Naive thymus-derived CD8-positive, alpha-beta T cell (primary cell): Measurements from ENCODE around the gene INPPL1. TPM values are rescaled to one million over a fixed set of nuclear protein-coding genes. Genes with fewer than 3 reads are reported as not detected.

Experiments used
- ATAC-seq, 2 donors: fragments of 150-1000 bp; cut with Tn5 transposase in 1 of 2; sonication (Bioruptor Pico), chemical (Tn5 transposase) in 1 of 2; 1 replicate in 1 of 2; 2 replicates in 1 of 2; pipeline ENCODE4 v1.10.0; 2021; ENCODE audit warnings: mild to moderate bottlenecking in 2 of 2, moderate library complexity in 2 of 2
- POLR2A ChIA-PET: fragments of 350-600 bp; sonication (Branson Sonifier 250); formaldehyde crosslinking; loops from one replicate; lab custom pipeline; 2021; ENCODE audit warnings: antibody characterized with exemption; lab: Charles Lee
- DNase-seq, 10 donors: peaks; one replicate each; pipeline versions ENCODE4 v3.0.0 to v3.0.0-alpha.2; 2020 to 2022
- H3K27ac Mint-ChIP-seq, 10 donors: one replicate each; pipeline ENCODE4 v1.8.0; 2020 to 2022; ENCODE audit warnings: mild to moderate bottlenecking in 10 of 10, mixed read lengths in 10 of 10, moderate library complexity in 4 of 10, inconsistent platforms in 1 of 10
- H3K27me3 Mint-ChIP-seq, 5 donors: one replicate each; pipeline ENCODE4 v1.8.0; 2021 to 2022; ENCODE audit warnings: mixed read lengths in 5 of 5
- H3K36me3 Mint-ChIP-seq, 3 donors: one replicate each; pipeline ENCODE4 v1.8.0; 2020 to 2022; ENCODE audit warnings: mixed read lengths in 3 of 3, mild to moderate bottlenecking in 2 of 3, inconsistent platforms in 1 of 3
- H3K4me1 Mint-ChIP-seq, 4 donors: one replicate each; pipeline ENCODE4 v1.8.0; 2021 to 2022; ENCODE audit warnings: mixed read lengths in 4 of 4
- H3K4me3 Mint-ChIP-seq, 10 donors: one replicate each; pipeline ENCODE4 v1.8.0; 2020 to 2022; ENCODE audit warnings: mild to moderate bottlenecking in 10 of 10, mixed read lengths in 10 of 10, moderate library complexity in 6 of 10, inconsistent platforms in 1 of 10
- H3K9me3 Mint-ChIP-seq, 9 donors: one replicate each; pipeline ENCODE4 v1.8.0; 2020 to 2022; ENCODE audit warnings: mixed read lengths in 9 of 9, mild to moderate bottlenecking in 3 of 9, inconsistent platforms in 1 of 9, moderate library complexity in 1 of 9
- polyA plus RNA-seq, 3 donors: library from polyadenylated mRNA; unstranded; fragments of 300-500 nt; fragmentation: Illumina TruSeq; gene quantifications; one replicate each; pipeline ENCODE4 v1.2.3, GENCODE V29; 2021
- total RNA-seq, 8 experiments: library from RNA in 2 of 8; stranded (reverse) in 2 of 8; gene quantifications; one replicate each; pipeline ENCODE4 v1.2.3 and lab custom pipeline; 2021 to 2026

INPPL1 gene
- total and polyA plus RNA-seq, 5 experiments from 2014 or later: 6.0 to 162 (median 8.6) TPM

DNA sequence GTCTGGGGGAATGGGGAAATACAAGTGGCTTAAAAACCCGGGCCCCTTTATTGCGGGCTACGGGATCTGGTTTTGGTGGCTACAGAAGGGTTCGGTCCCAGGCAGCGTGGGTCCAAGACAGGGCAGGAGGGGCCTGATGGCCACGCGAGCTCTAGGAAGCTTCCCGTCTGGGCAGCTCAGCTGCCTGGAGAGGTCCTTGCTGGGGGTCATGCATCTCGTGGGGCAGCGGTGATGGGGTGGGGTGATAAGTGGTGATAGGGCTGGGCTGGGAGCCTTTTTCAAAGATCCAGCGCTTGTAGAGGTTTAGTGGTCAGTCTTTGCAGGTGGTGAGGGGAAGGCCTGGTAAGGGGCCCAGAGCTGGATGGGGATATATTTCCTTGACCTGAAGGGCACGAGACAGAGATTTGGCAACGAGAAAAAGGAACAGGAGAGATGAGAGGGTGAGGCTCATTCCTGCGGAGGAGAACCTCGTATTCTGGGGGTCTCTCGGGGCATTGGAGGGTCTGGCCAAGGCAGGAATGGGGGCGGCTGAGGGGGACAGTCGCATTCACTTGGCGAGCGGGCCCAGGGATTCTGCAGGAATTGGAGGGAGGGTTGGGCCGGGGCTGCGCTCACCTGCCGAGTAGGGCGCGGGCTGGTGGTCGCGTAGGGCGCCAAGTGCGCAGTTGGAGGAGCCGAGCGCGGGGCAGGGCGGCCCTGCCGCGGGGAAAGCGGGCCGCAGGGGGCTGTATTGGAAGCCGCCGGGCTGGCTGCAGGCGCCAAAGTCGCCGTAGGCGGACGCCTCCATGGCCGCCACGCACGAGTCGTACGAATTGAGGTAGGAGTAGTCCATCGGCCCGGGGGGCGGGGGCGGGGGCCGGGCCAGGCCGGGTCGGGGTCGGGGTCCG lies 18.8 kb downstream of the INPPL1 start:
- H3K36me3 Mint-ChIP-seq: peaks cover 0 to 9% (median 1%) of the 10 kb centered on the region in 3 donors
- no peak overlapping the region for H3K27ac Mint-ChIP-seq
- POLR2A ChIA-PET: no interaction called here
- peaks cover 30 to 48% (median 44%) of the 10 kb centered on the region in 5 donors for H3K27me3 Mint-ChIP-seq
- ATAC-seq (no peak), DNase-seq (no peak)
- H3K4me1 Mint-ChIP-seq: peaks cover 28 to 40% (median 34%) of the 10 kb centered on the region in 4 donors
- peak overlapping the region in 9 of 10 donors; percentile 6 to 74 (median 58) for H3K4me3 Mint-ChIP-seq
- peaks cover 0 to 7% (median 0%) of the 10 kb centered on the region in 9 donors for H3K9me3 Mint-ChIP-seq

DNA sequence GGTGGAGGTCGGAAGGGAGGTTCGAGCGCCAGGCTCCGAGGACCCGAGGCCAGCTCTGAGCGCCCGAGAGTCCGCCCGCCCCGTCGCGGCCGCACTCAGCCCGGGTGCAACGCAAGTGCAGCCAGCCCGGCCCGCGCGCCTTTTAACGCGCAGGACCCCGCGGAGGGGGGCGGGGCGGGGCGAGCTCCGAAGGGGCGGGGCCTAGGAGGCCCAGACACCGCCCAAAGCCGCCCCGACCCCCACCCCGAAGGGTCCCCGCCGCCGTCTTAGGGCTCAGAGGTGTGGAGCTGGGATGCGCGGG lies 19.4 kb downstream of the INPPL1 start, which contains the start of gene PHOX2A:
PHOX2A (minus strand) TSS at position 117 of the 301 bp plus-strand sequence. CDS start 172 bp downstream, outside the sequence.
- Mint-ChIP-seq H3K9me3 (peaks cover 0 to 7% (median 0%) of the 10 kb centered on the region in 9 donors), H3K4me3 (peak within 1 kb of the TSS; percentile 6 to 81 (median 59)), H3K36me3 (peaks cover 0 to 9% (median 1%) of the 10 kb centered on the region in 3 donors), H3K27ac (peak within 1 kb of the TSS in 1 of 10 donors; percentile 71), H3K27me3 (peaks cover 30 to 52% (median 44%) of the 10 kb centered on the region in 5 donors), H3K4me1 (peaks cover 28 to 37% (median 31%) of the 10 kb centered on the region in 4 donors)
- ATAC-seq (peak in 1 of 2 donors; percentile 24), DNase-seq (no peak)
- POLR2A ChIA-PET: no interaction called here

DNA sequence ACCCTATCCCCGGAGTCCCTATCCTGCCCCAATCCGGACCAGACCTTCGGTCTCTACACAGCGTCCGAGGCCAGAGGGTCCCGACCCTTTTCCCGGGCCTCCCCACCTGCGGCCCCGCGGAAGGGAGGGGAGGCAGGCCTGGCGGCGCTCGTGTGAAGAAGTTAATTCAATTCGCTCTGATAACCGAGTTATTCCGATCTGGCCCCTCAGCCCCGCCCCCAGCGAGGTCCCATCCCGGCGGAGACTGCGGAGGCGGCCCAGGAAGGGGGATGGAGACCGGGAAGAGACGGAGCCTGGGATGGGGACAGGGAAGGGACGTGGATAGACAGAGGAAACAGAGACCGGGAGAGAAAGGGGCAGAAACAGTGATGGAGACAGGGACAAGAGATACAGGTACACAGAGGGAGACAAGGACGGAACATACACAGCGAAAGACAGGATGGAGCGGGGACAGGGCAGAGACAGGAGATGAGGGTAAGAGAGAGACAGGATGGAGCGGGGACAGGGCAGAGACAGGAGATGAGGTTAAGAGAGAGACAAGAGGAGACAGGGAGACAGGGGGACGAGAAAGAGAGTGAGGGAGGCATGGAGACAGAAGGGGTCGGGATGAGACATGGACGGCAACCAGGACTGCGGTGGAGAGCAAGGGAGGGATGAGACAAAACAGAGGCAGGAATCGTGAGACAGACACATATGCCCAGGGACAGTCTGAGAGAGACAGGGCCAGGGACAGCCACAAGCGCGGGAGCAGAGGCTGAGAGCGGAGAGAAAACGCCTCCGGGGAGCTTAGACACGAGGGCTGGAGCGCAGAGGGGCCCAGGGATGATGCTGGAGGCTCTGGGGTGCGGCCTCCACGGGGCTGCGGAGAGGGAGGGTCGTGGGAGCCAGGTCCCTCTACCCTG lies 20.0 kb downstream of the INPPL1 start:
- peaks cover 26 to 31% (median 27%) of the 10 kb centered on the region in 4 donors for H3K4me1 Mint-ChIP-seq
- H3K4me3 Mint-ChIP-seq: peak overlapping the region in 9 of 10 donors; percentile 6 to 81 (median 26)
- H3K27me3 Mint-ChIP-seq: peaks cover 28 to 51% (median 42%) of the 10 kb centered on the region in 5 donors
- peaks cover 0 to 7% (median 0%) of the 10 kb centered on the region in 9 donors for H3K9me3 Mint-ChIP-seq
- peak overlapping the region in 1 of 10 donors; percentile 71 for H3K27ac Mint-ChIP-seq
- H3K36me3 Mint-ChIP-seq: peaks cover 0 to 7% (median 1%) of the 10 kb centered on the region in 3 donors
- POLR2A ChIA-PET: no interaction called here
- ATAC-seq: no peak
- DNase-seq: no peak

DNA sequence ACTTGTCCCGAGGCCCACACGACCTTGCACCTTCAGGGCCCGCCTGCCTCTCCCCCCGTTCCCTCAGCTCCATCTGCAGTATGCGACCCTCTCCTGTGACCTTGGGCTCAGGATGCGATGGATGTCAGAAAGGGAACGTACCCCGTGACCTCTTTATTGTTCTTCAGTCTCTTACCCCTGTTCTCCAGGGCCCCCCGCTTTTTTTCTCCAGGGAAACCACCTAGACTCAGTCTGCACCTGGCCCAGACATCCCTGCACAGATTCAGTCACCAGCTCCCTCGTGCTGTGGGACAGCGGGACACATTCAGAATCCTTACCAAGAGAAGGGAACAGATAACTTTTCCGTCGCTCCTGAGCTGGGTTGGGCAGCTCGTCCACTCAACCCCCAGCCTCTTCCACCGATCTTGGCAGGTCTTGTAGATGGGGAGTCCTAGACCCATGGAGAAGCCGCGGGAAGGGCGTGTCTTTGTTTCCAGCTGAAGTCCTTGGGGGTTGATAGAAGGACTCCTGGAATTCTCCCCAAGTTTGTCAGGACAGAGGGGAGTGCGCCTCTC lies 20.8 kb downstream of the INPPL1 start:
- DNase-seq (no peak), ATAC-seq (no peak)
- H3K27me3 Mint-ChIP-seq: peaks cover 27 to 54% (median 41%) of the 10 kb centered on the region in 5 donors
- peaks cover 0 to 7% (median 1%) of the 10 kb centered on the region in 3 donors for H3K36me3 Mint-ChIP-seq
- peaks cover 0 to 7% (median 0%) of the 10 kb centered on the region in 9 donors for H3K9me3 Mint-ChIP-seq
- no peak overlapping the region for H3K4me3 Mint-ChIP-seq
- peaks cover 24 to 27% (median 25%) of the 10 kb centered on the region in 4 donors for H3K4me1 Mint-ChIP-seq
- no peak overlapping the region for H3K27ac Mint-ChIP-seq
- POLR2A ChIA-PET: interaction anchor here (0.6 kb wide), 1 partner anchor 40 kb away, joined by 4 read pairs; no protein-coding TSS in a partner anchor

DNA sequence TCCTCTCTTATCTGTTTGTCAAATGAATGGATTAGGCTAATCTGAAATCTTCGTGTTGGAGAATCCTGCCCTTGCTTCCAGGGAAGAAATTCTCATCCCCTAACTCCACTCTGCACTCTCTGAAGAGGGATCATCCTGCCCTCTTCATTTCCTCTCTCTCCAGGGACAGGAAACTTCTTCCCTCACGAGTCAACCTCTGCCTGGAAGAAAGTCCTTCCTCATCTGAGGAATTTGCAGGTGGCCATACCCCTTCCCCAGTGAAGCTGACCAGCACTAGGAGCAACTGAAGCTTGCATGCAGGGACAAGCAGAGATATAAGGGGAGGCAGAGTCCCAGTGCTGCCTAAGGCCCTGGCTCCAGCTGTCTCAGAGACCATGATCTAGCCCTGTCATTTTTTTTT lies 23.0 kb downstream of the INPPL1 start:
- H3K9me3 Mint-ChIP-seq: peaks cover 0 to 7% (median 0%) of the 10 kb centered on the region in 9 donors
- H3K36me3 Mint-ChIP-seq: peaks cover 0 to 7% (median 1%) of the 10 kb centered on the region in 3 donors
- DNase-seq (no peak), ATAC-seq (no peak)
- no peak overlapping the region for H3K4me3 Mint-ChIP-seq
- H3K27ac Mint-ChIP-seq: no peak overlapping the region
- H3K27me3 Mint-ChIP-seq: peaks cover 13 to 43% (median 31%) of the 10 kb centered on the region in 5 donors
- H3K4me1 Mint-ChIP-seq: peaks cover 6 to 11% (median 10%) of the 10 kb centered on the region in 4 donors
- POLR2A ChIA-PET: no interaction called here

DNA sequence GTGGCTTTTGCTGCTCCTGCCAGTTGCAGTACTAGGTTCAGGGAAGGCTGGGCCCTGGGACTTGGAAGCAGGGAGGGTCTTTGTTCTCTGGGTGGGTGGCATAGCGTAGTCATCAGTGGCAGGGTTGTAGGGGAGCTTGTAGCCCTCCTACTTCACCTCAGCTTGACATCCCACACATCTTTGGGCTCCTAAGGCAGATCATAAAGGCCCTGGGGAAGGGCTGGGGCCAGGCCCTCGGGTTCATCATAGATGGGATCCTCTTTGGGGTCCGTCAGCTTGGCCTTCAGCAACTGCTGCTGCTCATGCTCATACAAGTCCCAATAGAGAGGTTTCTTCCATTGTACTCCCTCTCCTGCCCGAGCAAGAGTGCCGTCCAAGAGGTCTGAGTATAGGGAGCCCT lies 25.4 kb downstream of the INPPL1 start:
- no peak for DNase-seq
- Mint-ChIP-seq H3K36me3 (no peaks in the 10 kb centered on the region), H3K4me1 (no peaks in the 10 kb centered on the region), H3K4me3 (no peak overlapping the region), H3K27ac (no peak overlapping the region), H3K27me3 (peaks cover 2 to 28% (median 20%) of the 10 kb centered on the region in 5 donors), H3K9me3 (no peaks in the 10 kb centered on the region)
- POLR2A ChIA-PET: no interaction called here
- no peak for ATAC-seq

DNA sequence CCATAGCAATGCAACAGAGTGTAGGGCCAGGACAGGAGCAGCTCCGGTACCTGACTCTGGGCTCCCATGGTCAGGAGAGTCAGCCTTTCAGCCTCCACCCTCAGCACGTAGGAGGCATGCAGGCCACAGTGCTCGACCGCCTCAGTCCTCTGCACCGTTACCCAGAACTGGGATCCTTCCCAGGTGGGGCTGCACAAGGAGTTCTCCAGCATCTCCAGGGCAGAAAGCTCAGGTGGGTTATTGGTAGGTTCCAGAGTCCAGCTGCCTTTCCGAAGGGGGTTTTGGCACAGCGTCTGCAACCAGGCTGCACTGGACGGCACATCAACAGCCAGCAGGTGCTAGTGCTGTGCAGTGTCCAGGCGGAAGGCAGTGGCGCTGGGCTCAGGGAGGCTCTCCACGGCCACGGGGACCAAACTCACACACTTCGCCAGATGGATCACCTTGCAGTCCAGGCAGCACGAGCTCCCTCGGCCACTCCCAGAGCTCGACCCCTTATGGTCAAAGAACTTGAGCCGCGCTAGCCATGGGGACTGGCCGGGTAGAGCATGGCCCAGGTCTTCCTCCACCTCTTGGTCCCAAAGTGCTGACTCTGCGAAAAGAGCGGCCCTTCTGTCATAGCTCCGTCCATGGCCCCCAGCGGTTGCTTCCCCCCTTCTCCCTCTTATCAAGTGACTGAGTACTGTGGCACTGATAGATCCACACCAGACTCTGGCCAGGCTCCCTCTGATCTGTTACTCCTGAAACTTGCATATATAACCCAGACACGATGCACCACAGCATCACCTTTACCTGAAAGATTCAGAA lies 26.3 kb downstream of the INPPL1 start:
- Mint-ChIP-seq H3K27me3 (peaks cover 2 to 27% (median 20%) of the 10 kb centered on the region in 5 donors), H3K4me1 (peaks cover 0 to 2% (median 0%) of the 10 kb centered on the region in 4 donors), H3K27ac (no peak overlapping the region), H3K4me3 (no peak overlapping the region), H3K9me3 (no peaks in the 10 kb centered on the region), H3K36me3 (no peaks in the 10 kb centered on the region)
- ATAC-seq (no peak), DNase-seq (no peak)
- POLR2A ChIA-PET: no interaction called here

DNA sequence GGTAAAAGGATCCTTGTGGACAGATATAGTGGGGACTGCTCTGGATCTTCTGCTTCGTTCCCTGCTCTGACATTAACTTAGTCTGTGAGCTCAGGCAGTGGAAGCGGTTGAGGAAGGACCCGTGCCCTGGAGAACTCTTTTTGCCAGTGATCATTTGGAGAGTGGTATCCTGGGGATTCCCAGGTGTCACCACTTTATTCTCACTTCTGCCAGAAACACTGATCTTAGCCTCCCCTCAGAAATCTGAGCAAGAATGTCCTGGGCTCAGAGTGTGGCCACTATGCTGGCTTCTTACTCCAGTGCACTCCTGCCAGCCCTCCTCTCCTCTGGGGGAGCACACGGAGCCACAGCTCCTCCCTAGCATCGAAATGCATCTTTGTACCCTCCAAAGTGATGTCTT lies 27.0 kb downstream of the INPPL1 start:
- H3K27ac Mint-ChIP-seq: no peak overlapping the region
- H3K9me3 Mint-ChIP-seq: no peaks in the 10 kb centered on the region
- no peaks in the 10 kb centered on the region for H3K36me3 Mint-ChIP-seq
- POLR2A ChIA-PET: no interaction called here
- H3K4me3 Mint-ChIP-seq: no peak overlapping the region
- peaks cover 2 to 27% (median 20%) of the 10 kb centered on the region in 5 donors for H3K27me3 Mint-ChIP-seq
- H3K4me1 Mint-ChIP-seq: peaks cover 0 to 2% (median 0%) of the 10 kb centered on the region in 4 donors
- ATAC-seq (no peak), DNase-seq (no peak)

DNA sequence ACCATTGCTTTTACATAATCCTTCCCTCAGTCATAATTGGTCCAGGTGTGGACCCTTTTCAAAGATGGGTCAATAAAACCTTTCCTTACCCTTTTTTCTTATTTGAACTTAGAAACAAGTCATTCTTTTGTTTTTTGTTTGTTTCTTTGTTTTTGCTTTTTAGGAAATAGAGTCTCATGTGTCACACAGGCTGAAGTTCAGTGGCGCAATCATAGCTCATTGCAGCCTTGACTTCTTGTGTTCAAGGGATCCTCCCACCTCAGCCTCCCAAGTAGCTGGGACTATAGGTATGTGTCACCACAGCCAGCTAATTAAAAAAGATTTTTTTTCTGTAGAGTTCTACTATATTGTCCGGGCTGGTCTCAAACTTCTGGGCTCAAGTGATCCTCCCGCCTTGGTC lies 28.8 kb downstream of the INPPL1 start:
- H3K9me3 Mint-ChIP-seq: no peaks in the 10 kb centered on the region
- POLR2A ChIA-PET: no interaction called here
- DNase-seq: no peak

DNA sequence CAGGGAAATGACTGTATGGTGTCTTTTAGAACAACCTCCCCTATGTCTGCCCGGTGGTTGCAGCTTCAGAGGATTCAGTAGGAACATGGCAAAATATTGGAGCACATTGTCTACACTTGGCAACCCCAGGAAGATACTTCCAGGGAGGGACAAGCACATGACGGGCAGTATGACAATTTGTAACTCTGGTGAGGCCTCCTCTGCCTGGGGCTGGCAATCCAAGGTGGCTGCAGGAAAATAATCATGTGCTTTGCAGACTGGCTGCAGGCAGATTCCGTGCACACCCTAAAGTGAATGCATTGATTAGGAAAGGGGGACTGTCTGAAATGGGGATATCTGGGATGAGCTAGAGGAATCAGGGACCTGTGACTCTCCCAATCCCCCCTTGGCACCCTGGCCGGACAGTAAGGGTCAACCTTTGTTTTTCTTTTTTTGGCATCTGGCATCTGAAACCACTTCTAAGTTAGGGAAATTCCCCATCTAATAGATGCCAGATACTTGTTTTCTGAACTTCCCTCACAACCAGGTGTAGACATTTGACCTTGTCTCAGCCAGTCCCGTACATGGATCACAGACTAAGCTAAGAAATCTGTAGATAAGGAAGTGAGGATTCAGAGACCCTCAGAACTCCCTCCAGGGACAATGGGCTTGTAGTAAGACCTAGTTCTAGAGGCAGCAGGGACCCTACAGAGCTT lies 29.9 kb downstream of the INPPL1 start:
- peaks cover 0 to 2% (median 0%) of the 10 kb centered on the region in 4 donors for H3K4me1 Mint-ChIP-seq
- no peak for ATAC-seq

More for the DNA sequence above, 28.8 kb downstream of the INPPL1 start:
- no peak overlapping the region for H3K27ac Mint-ChIP-seq
- peaks cover 2 to 26% (median 15%) of the 10 kb centered on the region in 5 donors for H3K27me3 Mint-ChIP-seq
- no peaks in the 10 kb centered on the region for H3K36me3 Mint-ChIP-seq
- H3K4me1 Mint-ChIP-seq: peaks cover 0 to 2% (median 0%) of the 10 kb centered on the region in 4 donors
- no peak for ATAC-seq
- no peak overlapping the region for H3K4me3 Mint-ChIP-seq

DNA sequence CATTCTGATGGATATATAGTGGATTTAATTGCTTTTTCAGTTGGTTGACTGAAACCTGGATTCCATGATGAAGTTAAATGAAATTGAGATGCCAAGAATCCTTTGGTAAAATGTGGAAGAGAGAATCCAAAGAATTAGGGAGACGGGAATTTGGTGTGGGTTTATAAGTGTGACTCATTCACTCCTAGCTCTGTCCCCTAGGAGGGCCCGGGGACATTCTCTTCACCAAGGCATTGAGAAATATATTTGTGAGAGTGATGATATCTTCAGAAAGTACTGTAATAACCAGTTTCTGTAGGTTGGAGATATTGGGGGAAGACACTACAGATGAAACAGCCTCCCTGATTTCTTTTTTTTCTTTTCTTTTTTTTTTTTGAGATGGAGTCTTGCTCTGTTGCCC lies 33.0 kb downstream of the INPPL1 start:
- no peak overlapping the region for H3K27ac Mint-ChIP-seq
- POLR2A ChIA-PET: interaction anchor here (0.7 kb wide), 1 partner anchor 40 kb away, joined by 3 read pairs; no protein-coding TSS in a partner anchor
- DNase-seq: no peak
- H3K9me3 Mint-ChIP-seq: no peaks in the 10 kb centered on the region
- H3K4me3 Mint-ChIP-seq: no peak overlapping the region
- H3K4me1 Mint-ChIP-seq: peaks cover 0 to 2% (median 0%) of the 10 kb centered on the region in 4 donors
- no peak for ATAC-seq
- H3K27me3 Mint-ChIP-seq: peaks cover 1 to 11% (median 6%) of the 10 kb centered on the region in 5 donors
- no peaks in the 10 kb centered on the region for H3K36me3 Mint-ChIP-seq

More for the DNA sequence above, 29.9 kb downstream of the INPPL1 start:
- Mint-ChIP-seq H3K4me3 (no peak overlapping the region), H3K36me3 (no peaks in the 10 kb centered on the region), H3K27ac (no peak overlapping the region), H3K27me3 (peaks cover 2 to 24% (median 13%) of the 10 kb centered on the region in 5 donors), H3K9me3 (no peaks in the 10 kb centered on the region)
- POLR2A ChIA-PET: no interaction called here
- no peak for DNase-seq
